IPS-18c (cell line): ENCODE results near the gene NPY1R.

ENCODE experiments used
- H3K4me3 ChIP-seq: 2 replicates; pipeline ENCODE4 v1.7.0; 2013; ENCODE audit warnings: low read depth, mild to moderate bottlenecking, low read length, moderate library complexity; ENCODE audit not compliant: insufficient read depth
- H3K9me3 ChIP-seq: one replicate; pipeline ENCODE4 v1.6.1; 2013; ENCODE audit warnings: mild to moderate bottlenecking, low read length, moderate library complexity; ENCODE audit not compliant: control insufficient read depth, insufficient read depth

The NPY1R gene

GRCh38 chr4:163300445-163300844, 32.0 kb downstream of the NPY1R start:
- H3K4me3 ChIP-seq, result no peak overlapping the region
- H3K9me3 ChIP-seq, result no peaks in the 10 kb centered on the region

GRCh38 chr4:163295138-163295537, 37.3 kb downstream of the NPY1R start:
- Histone ChIP-seq H3K4me3 (no peak overlapping the region), H3K9me3 (no peaks in the 10 kb centered on the region)

GRCh38 chr4:163284304-163284703, 48.1 kb downstream of the NPY1R start:
- Histone ChIP-seq H3K9me3 (no peaks in the 10 kb centered on the region), H3K4me3 (no peak overlapping the region)

- H3K4me3 ChIP-seq, result no peak overlapping the region
Observed at GRCh38 chr4:163280703-163281519, 51.5 kb downstream of the NPY1R start.

GRCh38 chr4:163279713-163280112, 52.7 kb downstream of the NPY1R start:
- H3K9me3 ChIP-seq, result no peaks in the 10 kb centered on the region
- no peak overlapping the region for H3K4me3 ChIP-seq

More at GRCh38 chr4:163280703-163281519, 51.5 kb downstream of the NPY1R start:
- H3K9me3 ChIP-seq, result no peaks in the 10 kb centered on the region

GRCh38 chr4:163274861-163275260, 57.5 kb downstream of the NPY1R start:
- H3K9me3 ChIP-seq, result no peaks in the 10 kb centered on the region
- no peak overlapping the region for H3K4me3 ChIP-seq
